AG04450 (cell line): Measurements from ENCODE around the gene MAP2K3. TPM values are rescaled to one million over a fixed set of nuclear protein-coding genes. Genes with fewer than 3 reads are reported as not detected.

ENCODE experiments used
- CTCF ChIA-PET: fragments of 300-600, 350-600 bp; formaldehyde crosslinking; extraction: SDS; loops from one replicate; lab custom pipeline; 2022; ENCODE audit warnings: antibody characterized with exemption, inconsistent platforms; lab: Charles Lee
- POLR2A ChIA-PET: fragments of 350-600 bp; formaldehyde crosslinking; extraction: SDS; loops from one replicate; lab custom pipeline; 2021; ENCODE audit warnings: antibody characterized with exemption, inconsistent platforms; lab: Yijun Ruan, JAX
- DNase-seq: peaks from one replicate; pipeline ENCODE4 v3.0.0-alpha.2; 2011; ENCODE audit warnings: low read depth, low spot score
- H3K27ac ChIP-seq: one replicate; pipeline ENCODE4 v1.5.1; 2012; ENCODE audit warnings: low read depth, low read length, control low read depth
- H3K27me3 ChIP-seq: one replicate; pipeline ENCODE4 v1.6.0; 2012; ENCODE audit warnings: low read length; ENCODE audit not compliant: control insufficient read depth, insufficient read depth
- H3K4me3 ChIP-seq: 2 replicates; pipeline ENCODE4 v1.5.1; 2011; ENCODE audit warnings: mild to moderate bottlenecking, low read depth, low read length, control low read depth
- H3K9me3 ChIP-seq: 2 replicates; pipeline ENCODE4 v1.5.1; 2012; ENCODE audit warnings: low read length; ENCODE audit not compliant: control insufficient read depth, insufficient read depth
- CTCF ChIP-seq: IDR thresholded peaks from 2 replicates; pipeline ENCODE4 v1.5.1; 2011; ENCODE audit warnings: low read depth, low read length, control low read depth, inconsistent platforms
- polyA plus RNA-seq: library from polyadenylated mRNA; depleted of rRNA; stranded (reverse); fragments of >200 nt; gene quantifications from 2 replicates; pipeline ENCODE4 v1.2.3, GENCODE V29; 2011; rRNA removed

The MAP2K3 gene
- polyA plus RNA-seq, 1 experiment: 13.7 TPM

GRCh38 chr17:21361020-21361809 lies 76.7 kb downstream of the MAP2K3 start:
- Histone ChIP-seq H3K27me3 (peaks cover 39% of the 10 kb centered on the region), H3K27ac (no peak overlapping the region), H3K9me3 (no peaks in the 10 kb centered on the region), H3K4me3 (no peak overlapping the region)
- ChIA-PET POLR2A (interaction anchor here (0.6 kb wide), 1 partner anchor 73 kb away, joined by 4 read pairs; no protein-coding TSS in a partner anchor), CTCF (no interaction called here)
- DNase-seq: no peak
- TF ChIP-seq CTCF: no peak

GRCh38 chr17:21362331-21362931 lies 77.9 kb downstream of the MAP2K3 start:
- H3K27ac ChIP-seq: no peak overlapping the region
- no peak overlapping the region for H3K4me3 ChIP-seq
- H3K9me3 ChIP-seq: no peaks in the 10 kb centered on the region
- DNase-seq: no peak
- no peak for TF ChIP-seq CTCF
- POLR2A ChIA-PET: no interaction called here
- peaks cover 48% of the 10 kb centered on the region for H3K27me3 ChIP-seq
- CTCF ChIA-PET: no interaction called here

GRCh38 chr17:21363776-21364642 lies 79.5 kb downstream of the MAP2K3 start:
- ChIA-PET CTCF (no interaction called here), POLR2A (no interaction called here)
- Histone ChIP-seq H3K9me3 (no peaks in the 10 kb centered on the region), H3K27ac (no peak overlapping the region), H3K4me3 (no peak overlapping the region), H3K27me3 (peaks cover 44% of the 10 kb centered on the region)
- DNase-seq: no peak
- no peak for TF ChIP-seq CTCF

Other genes starting within 250 kb of the MAP2K3 start
- 288 and 295 TPM in 2 replicates for gene USP22, start 241.7 kb upstream of the MAP2K3 start, polyA plus RNA-seq
- gene DHRS7B, start 157.7 kb upstream of the MAP2K3 start, polyA plus RNA-seq: 12.5 and 14.9 TPM in 2 replicates
- gene TMEM11, start 70.5 kb upstream of the MAP2K3 start, polyA plus RNA-seq: 27.5 and 33.9 TPM in 2 replicates
- gene NATD1, start 31.3 kb upstream of the MAP2K3 start, polyA plus RNA-seq: 4.0 and 5.2 TPM in 2 replicates
- 0.02 TPM in 2 replicates for gene KCNJ12, start 91.6 kb downstream of the MAP2K3 start, polyA plus RNA-seq